Endodermal cell (in vitro differentiated cells): ENCODE results near the gene SUPT20H. TPM values are rescaled to one million over a fixed set of nuclear protein-coding genes. Genes with fewer than 3 reads are reported as not detected.

Experiments
- DNase-seq: peaks from one replicate; pipeline ENCODE4 v3.0.0-alpha.2; 2017
- H3K27ac ChIP-seq: 2 replicates; pipeline ENCODE4 v1.5.1; 2013; ENCODE audit warnings: mild to moderate bottlenecking, low read depth, low read length, moderate library complexity
- H3K27me3 ChIP-seq: 2 replicates; pipeline ENCODE4 v1.6.1; 2013; ENCODE audit warnings: mild to moderate bottlenecking, low read length, moderate library complexity; ENCODE audit not compliant: insufficient read depth, control insufficient read depth, poor library complexity, severe bottlenecking
- H3K36me3 ChIP-seq: 2 replicates; pipeline ENCODE4 v1.7.0; 2013; ENCODE audit warnings: mild to moderate bottlenecking, low read length, moderate library complexity; ENCODE audit not compliant: control insufficient read depth, insufficient read depth
- H3K4me1 ChIP-seq: one replicate; pipeline ENCODE4 v1.7.0; 2013; ENCODE audit warnings: low read length; ENCODE audit not compliant: control insufficient read depth, insufficient read depth
- H3K4me3 ChIP-seq: 2 replicates; pipeline ENCODE4 v1.5.1; 2013; ENCODE audit warnings: mild to moderate bottlenecking, low read length, moderate library complexity
- H3K9ac ChIP-seq: 2 replicates; pipeline ENCODE4 v1.6.1; 2013; ENCODE audit warnings: mild to moderate bottlenecking, low read length, moderate library complexity; ENCODE audit not compliant: poor library complexity, severe bottlenecking; ENCODE audit errors: extremely low read depth
- H3K9me3 ChIP-seq: 2 replicates; pipeline ENCODE4 v1.6.1; 2013; ENCODE audit warnings: mild to moderate bottlenecking, low read length, moderate library complexity; ENCODE audit not compliant: control insufficient read depth
- H3K27ac Mint-ChIP-seq: 2 replicates; pipeline ENCODE4 v1.8.0; 2020; ENCODE audit warnings: mixed read lengths
- H3K27me3 Mint-ChIP-seq: 2 replicates; pipeline ENCODE4 v1.8.0; 2021; ENCODE audit warnings: mild to moderate bottlenecking, mixed read lengths; ENCODE audit not compliant: insufficient read depth
- H3K36me3 Mint-ChIP-seq: 2 replicates; pipeline ENCODE4 v1.8.0; 2020; ENCODE audit warnings: low read depth, mixed read lengths
- H3K4me1 Mint-ChIP-seq: 2 replicates; pipeline ENCODE4 v1.8.0; 2020; ENCODE audit warnings: mixed read lengths
- H3K4me3 Mint-ChIP-seq: 2 replicates; pipeline ENCODE4 v1.8.0; 2020; ENCODE audit warnings: mild to moderate bottlenecking, moderate library complexity, mixed read lengths
- H3K9me3 Mint-ChIP-seq: 2 replicates; pipeline ENCODE4 v1.8.0; 2020; ENCODE audit warnings: mild to moderate bottlenecking, mixed read lengths
- WGBS, 2 experiments: methylation state at CpG; one replicate each; pipeline versions ENCODE4 v1.1.5 to v1.1.7; 2013; ENCODE audit warnings: missing lambda C conversion rate in 2 of 2, mixed read lengths in 1 of 2; ENCODE audit not compliant: insufficient coverage in 1 of 2, insufficient read length in 1 of 2; 5-methylcytosine and 5-hydroxymethylcytosine counted together
- total RNA-seq, 2 donors: library from RNA; stranded (reverse); fragmentation: NEBNext Ultra II Directional in 1 of 2; extraction: Animal tissue kit (Norgen Biotek cat#: 25700) in 1 of 2; gene quantifications; 2 replicates in 1 of 2; 3 replicates in 1 of 2; pipeline ENCODE4 v1.2.1, GENCODE V29; 2021
- TF ChIP-seq, protein P1 (sequence below): fragments of 200-600 bp; sonication (generic); conservative IDR thresholded peaks from 2 replicates; pipeline ENCODE4 v1.5.0; 2021; ENCODE audit warnings: antibody characterized with exemption, mild to moderate bottlenecking

Gene SUPT20H
- total RNA-seq, 2 donors from 2014 or later: 84.8 to 102 TPM

- no peak overlapping the region for H3K27ac Mint-ChIP-seq
Observed at GRCh38 chr13:37049810-37050209, 9.7 kb downstream of the SUPT20H start.

DNA sequence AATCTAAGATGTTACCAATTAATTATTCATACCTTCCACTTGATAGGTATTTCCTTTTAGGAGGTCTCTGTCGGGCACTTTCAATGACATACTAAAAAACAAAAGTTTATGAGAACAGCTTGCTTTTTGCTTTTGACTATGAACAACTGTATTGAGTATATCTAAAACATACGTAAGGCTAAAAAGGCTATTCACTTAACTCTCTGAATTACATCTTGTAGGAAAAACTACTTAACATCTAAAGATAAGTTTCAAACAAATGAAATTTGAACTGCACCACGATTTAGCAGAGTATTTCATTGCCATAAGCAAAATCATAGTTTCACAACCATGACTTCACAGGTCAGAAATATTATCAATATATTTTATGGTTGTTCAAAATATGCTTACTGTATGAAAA is 11.6 kb downstream of the SUPT20H start:
- H3K27me3 Mint-ChIP-seq: no peaks in the 10 kb centered on the region
- H3K27ac Mint-ChIP-seq: no peak overlapping the region
- no peak overlapping the region for H3K4me3 Mint-ChIP-seq
- peaks cover 32% of the 10 kb centered on the region for H3K36me3 Mint-ChIP-seq
- no peaks in the 10 kb centered on the region for H3K27me3 ChIP-seq
- 98 to 100% methylated on average over 2 to 3 of the region's 3 CpGs for WGBS, 2 experiments
- H3K9me3 ChIP-seq: no peaks in the 10 kb centered on the region
- no peak overlapping the region for H3K9ac ChIP-seq
- TF ChIP-seq, protein P1, sequence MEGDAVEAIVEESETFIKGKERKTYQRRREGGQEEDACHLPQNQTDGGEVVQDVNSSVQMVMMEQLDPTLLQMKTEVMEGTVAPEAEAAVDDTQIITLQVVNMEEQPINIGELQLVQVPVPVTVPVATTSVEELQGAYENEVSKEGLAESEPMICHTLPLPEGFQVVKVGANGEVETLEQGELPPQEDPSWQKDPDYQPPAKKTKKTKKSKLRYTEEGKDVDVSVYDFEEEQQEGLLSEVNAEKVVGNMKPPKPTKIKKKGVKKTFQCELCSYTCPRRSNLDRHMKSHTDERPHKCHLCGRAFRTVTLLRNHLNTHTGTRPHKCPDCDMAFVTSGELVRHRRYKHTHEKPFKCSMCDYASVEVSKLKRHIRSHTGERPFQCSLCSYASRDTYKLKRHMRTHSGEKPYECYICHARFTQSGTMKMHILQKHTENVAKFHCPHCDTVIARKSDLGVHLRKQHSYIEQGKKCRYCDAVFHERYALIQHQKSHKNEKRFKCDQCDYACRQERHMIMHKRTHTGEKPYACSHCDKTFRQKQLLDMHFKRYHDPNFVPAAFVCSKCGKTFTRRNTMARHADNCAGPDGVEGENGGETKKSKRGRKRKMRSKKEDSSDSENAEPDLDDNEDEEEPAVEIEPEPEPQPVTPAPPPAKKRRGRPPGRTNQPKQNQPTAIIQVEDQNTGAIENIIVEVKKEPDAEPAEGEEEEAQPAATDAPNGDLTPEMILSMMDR: no peak
- H3K4me1 Mint-ChIP-seq: peaks cover 13% of the 10 kb centered on the region
- no peak for DNase-seq
- no peaks in the 10 kb centered on the region for H3K9me3 Mint-ChIP-seq
- H3K4me1 ChIP-seq: no peaks in the 10 kb centered on the region
- H3K4me3 ChIP-seq: no peak overlapping the region
- peaks cover 69% of the 10 kb centered on the region for H3K36me3 ChIP-seq
- no peak overlapping the region for H3K27ac ChIP-seq

More at GRCh38 chr13:37049810-37050209, 9.7 kb downstream of the SUPT20H start:
- Histone ChIP-seq H3K9ac (no peak overlapping the region), H3K27me3 (no peaks in the 10 kb centered on the region), H3K36me3 (peaks cover 49% of the 10 kb centered on the region), H3K4me3 (no peak overlapping the region), H3K4me1 (no peaks in the 10 kb centered on the region), H3K27ac (no peak overlapping the region), H3K9me3 (no peaks in the 10 kb centered on the region)
- peaks cover 7% of the 10 kb centered on the region for H3K9me3 Mint-ChIP-seq
- WGBS, 2 experiments: 92% methylated on average over 1 of the region's 1 CpG; no CpG with 5 or more reads in 1 of the 2 experiments
- no peak for DNase-seq
- H3K36me3 Mint-ChIP-seq: peaks cover 36% of the 10 kb centered on the region
- H3K27me3 Mint-ChIP-seq: no peaks in the 10 kb centered on the region
- TF ChIP-seq, protein P1: peak; percentile 67
- no peak overlapping the region for H3K4me3 Mint-ChIP-seq
- H3K4me1 Mint-ChIP-seq: peaks cover 13% of the 10 kb centered on the region

GRCh38 chr13:37047032-37047431 is 12.5 kb downstream of the SUPT20H start:
- Mint-ChIP-seq H3K27ac (peak overlapping the region; percentile 59), H3K9me3 (no peaks in the 10 kb centered on the region), H3K36me3 (peaks cover 33% of the 10 kb centered on the region), H3K4me3 (no peak overlapping the region), H3K4me1 (peaks cover 5% of the 10 kb centered on the region), H3K27me3 (no peaks in the 10 kb centered on the region)
- Histone ChIP-seq H3K27ac (no peak overlapping the region), H3K36me3 (peaks cover 77% of the 10 kb centered on the region), H3K9ac (no peak overlapping the region), H3K4me3 (no peak overlapping the region), H3K4me1 (no peaks in the 10 kb centered on the region), H3K9me3 (no peaks in the 10 kb centered on the region), H3K27me3 (no peaks in the 10 kb centered on the region)
- no peak for DNase-seq
- 94% methylated on average over 2 of the region's 2 CpGs for WGBS, 2 experiments
- TF ChIP-seq, protein P1: no peak
